HepG2 (cell line): Measurements from ENCODE around the gene HYAL1. TPM values are rescaled to one million over a fixed set of nuclear protein-coding genes. Genes with fewer than 3 reads are reported as not detected.

Experiments
- ARNT ChIP-seq: fragments of 450-650 bp; IDR thresholded peaks from 2 replicates; pipeline ENCODE4 v1.6.1; 2017
- CCDC6 ChIP-seq: sonication (generic); formaldehyde crosslinking; IDR thresholded peaks from 2 replicates; pipeline ENCODE4 v1.8.1; 2022; ENCODE audit warnings: mild to moderate bottlenecking, missing genetic modification reagents, moderate library complexity
- DMAP1 ChIP-seq: IDR thresholded peaks from 2 replicates; pipeline ENCODE4 v1.6.1; 2016
- FOXJ3 ChIP-seq: sonication (generic); formaldehyde crosslinking; IDR thresholded peaks from 2 replicates; pipeline ENCODE4 v1.4.0; 2020; ENCODE audit warnings: missing genetic modification reagents, mild to moderate bottlenecking, borderline replicate concordance
- HCFC1 ChIP-seq: fragments of 150-350 bp; IDR thresholded peaks from 2 replicates; pipeline ENCODE4 v1.6.1; 2014; ENCODE audit warnings: low read depth, low read length
- KLF6 ChIP-seq: IDR thresholded peaks from 2 replicates; pipeline ENCODE4 v1.8.0; 2016; ENCODE audit warnings: missing biosample characterization, missing genetic modification reagents
- MAF1 ChIP-seq: sonication (generic); formaldehyde crosslinking; IDR thresholded peaks from 2 replicates; pipeline ENCODE4 v1.5.0; 2020; ENCODE audit warnings: missing genetic modification reagents, borderline replicate concordance
- MTA1 ChIP-seq: sonication (generic); formaldehyde crosslinking; IDR thresholded peaks from 2 replicates; pipeline ENCODE4 v1.4.0; 2020; ENCODE audit warnings: missing genetic modification reagents, mild to moderate bottlenecking, borderline replicate concordance
- NFIC ChIP-seq: IDR thresholded peaks from 2 replicates; pipeline ENCODE4 v1.6.1; 2012; ENCODE audit warnings: mild to moderate bottlenecking, low read length, inconsistent platforms
- PLSCR1 ChIP-seq: sonication (generic); formaldehyde crosslinking; IDR thresholded peaks from 2 replicates; pipeline ENCODE4 v1.5.0; 2020; ENCODE audit warnings: missing genetic modification reagents, mild to moderate bottlenecking, borderline replicate concordance
- PRDM15 ChIP-seq: sonication (generic); formaldehyde crosslinking; IDR thresholded peaks from 2 replicates; pipeline ENCODE4 v1.4.0; 2020; ENCODE audit warnings: missing genetic modification reagents
- PRPF4 ChIP-seq: fragments of 200-400 bp; formaldehyde crosslinking; IDR thresholded peaks from 2 replicates; pipeline ENCODE4 v1.6.1; 2016; ENCODE audit warnings: low read length, low read depth; ENCODE audit not compliant: poor library complexity, severe bottlenecking
- TBX3 ChIP-seq: fragments of 450-650 bp; IDR thresholded peaks from 2 replicates; pipeline ENCODE4 v1.6.1; 2017; ENCODE audit warnings: antibody characterized with exemption, mild to moderate bottlenecking, inconsistent platforms, borderline replicate concordance
- ZIK1 ChIP-seq: sonication (generic); formaldehyde crosslinking; IDR thresholded peaks from 2 replicates; pipeline ENCODE4 v1.5.0; 2020; ENCODE audit warnings: mild to moderate bottlenecking, low read depth, missing genetic modification reagents, borderline replicate concordance
- ZNF180 ChIP-seq: sonication (generic); formaldehyde crosslinking; IDR thresholded peaks from 2 replicates; pipeline ENCODE4 v1.4.0; 2020; ENCODE audit warnings: low read depth, missing genetic modification reagents, borderline replicate concordance
- ZNF207 ChIP-seq: fragments of 450-650 bp; IDR thresholded peaks from 2 replicates; pipeline ENCODE4 v1.6.1; 2016; ENCODE audit warnings: antibody characterized with exemption, borderline replicate concordance
- ZNF264 ChIP-seq: sonication (generic); formaldehyde crosslinking; IDR thresholded peaks from 2 replicates; pipeline ENCODE4 v1.4.0; 2020; ENCODE audit warnings: missing genetic modification reagents
- ZNF274 ChIP-seq: sonication (generic); formaldehyde crosslinking; IDR thresholded peaks from 2 replicates; pipeline ENCODE4 v1.5.1; 2020; ENCODE audit warnings: mild to moderate bottlenecking, missing genetic modification reagents
- ZNF441 ChIP-seq: sonication (generic); formaldehyde crosslinking; IDR thresholded peaks from 2 replicates; pipeline ENCODE4 v1.7.0; 2021; ENCODE audit warnings: missing genetic modification reagents, borderline replicate concordance
- ZNF547 ChIP-seq: sonication (generic); formaldehyde crosslinking; IDR thresholded peaks from 2 replicates; pipeline ENCODE4 v1.5.1; 2020; ENCODE audit warnings: mild to moderate bottlenecking, missing genetic modification reagents
- ZNF615 ChIP-seq: sonication (generic); formaldehyde crosslinking; IDR thresholded peaks from 2 replicates; pipeline ENCODE4 v1.5.0; 2020; ENCODE audit warnings: mild to moderate bottlenecking, missing genetic modification reagents, borderline replicate concordance
- ZNF672 ChIP-seq: sonication (generic); formaldehyde crosslinking; IDR thresholded peaks from 2 replicates; pipeline ENCODE4 v1.8.1; 2022; ENCODE audit warnings: missing genetic modification reagents
- ZNF740 ChIP-seq: sonication (generic); formaldehyde crosslinking; IDR thresholded peaks from 2 replicates; pipeline ENCODE4 v1.4.0; 2020; ENCODE audit warnings: missing genetic modification reagents
- ZNF800 ChIP-seq: sonication (generic); formaldehyde crosslinking; IDR thresholded peaks from 2 replicates; pipeline ENCODE4 v1.4.0; 2020; ENCODE audit warnings: missing genetic modification reagents
- polyA plus RNA-seq, 8 experiments: library from polyadenylated mRNA; depleted of rRNA in 3 of 8; stranded (reverse) in 7 of 8; unstranded in 1 of 8; fragments of >200 nt; fragmentation: Illumina TruSeq in 4 of 8; extraction: Trizol in 4 of 8; gene quantifications; 2 replicates each; pipeline versions ENCODE4 v1.2.1 to v1.2.3, GENCODE V29; 2011 to 2016; ENCODE audit warnings: low read depth in 4 of 8, missing spikeins in 1 of 8, mixed read lengths in 1 of 8; ENCODE audit not compliant: insufficient read depth in 1 of 8
- total RNA-seq, 5 experiments: library from RNA; depleted of rRNA; stranded (reverse); fragments of >200 nt; fragmentation: Illumina TruSeq; extraction: Trizol; gene quantifications; 2 replicates each; pipeline ENCODE4 v1.2.3, GENCODE V29; 2016; ENCODE audit warnings: low read depth in 1 of 5

Gene HYAL1
- total and polyA plus RNA-seq, 2 of the 13 experiments (the other 11 are each of a cell fraction or from before 2014, with no cell fraction given), result 76.5 to 193 TPM

GRCh38 chr3:50298836-50299637 is 4.3 kb downstream of the HYAL1 start, which contains the start of the genes HYAL3 and NAA80 (continued):
- no peak for TF ChIP-seq PRDM15 (CRISPR knock-in tag)
- no peak for TF ChIP-seq ZNF672 (CRISPR knock-in tag)
- no peak for TF ChIP-seq PRPF4
- TF ChIP-seq KLF6 (CRISPR knock-in tag), result no peak; the same call in 1 of the 2 replicates
- TF ChIP-seq TBX3, result peak; percentile 33; the same call in 1 of the 2 replicates
- TF ChIP-seq MAF1 (CRISPR knock-in tag), result no peak; the same call in 1 of the 2 replicates
- peak; percentile 14 for TF ChIP-seq ZNF441 (CRISPR knock-in tag)
- peak; percentile 93; the same call in 1 of the 2 replicates for TF ChIP-seq CCDC6 (CRISPR knock-in tag)
- TF ChIP-seq ZNF740 (CRISPR knock-in tag), result no peak
- no peak for TF ChIP-seq ZNF207
- TF ChIP-seq ZNF547 (CRISPR knock-in tag), result peak; percentile 61; the same call in 1 of the 2 replicates
- TF ChIP-seq ZNF264 (CRISPR knock-in tag), result no peak
- TF ChIP-seq PLSCR1 (CRISPR knock-in tag), result no peak
- 0 out of 2 replicates have a peak, but pooled peaks have one; percentile 27 for TF ChIP-seq ZNF180
- peak; percentile 86 for TF ChIP-seq ZIK1 (CRISPR knock-in tag)
- no peak for TF ChIP-seq ARNT
- TF ChIP-seq MTA1 (CRISPR knock-in tag), result 0 out of 2 replicates have a peak, but pooled peaks have one; percentile 57
- peak; percentile 79; the same call in 1 of the 2 replicates for TF ChIP-seq DMAP1 (CRISPR knock-in tag)
- TF ChIP-seq NFIC, result no peak
- peak; percentile 65 for TF ChIP-seq ZNF800 (CRISPR knock-in tag)
- no peak; the same call in 1 of the 2 replicates for TF ChIP-seq HCFC1
- no peak; the same call in 1 of the 2 replicates for TF ChIP-seq FOXJ3 (CRISPR knock-in tag)
- no peak for TF ChIP-seq ZNF615
- peak; percentile 59; the same call in 1 of the 2 replicates for TF ChIP-seq ZNF274 (CRISPR knock-in tag)
